SK-N-MC (cell line): ENCODE data around the gene ADAMTS12.
A peak's percentile ranks its signal among the peaks of the same experiment; 100 is the strongest.

Experiments used
- DNase-seq: peaks from one replicate; pipeline ENCODE4 v3.0.0-alpha.2; 2011; ENCODE audit warnings: low read depth, low spot score
- H3K27ac ChIP-seq: fragments of 200-600 bp; sonication (generic); 2 replicates; pipeline ENCODE4 v1.5.1; 2016; ENCODE audit warnings: mixed run types
- H3K36me3 ChIP-seq: fragments of 200-600 bp; sonication (generic); 2 replicates; pipeline ENCODE4 v1.6.1; 2017; ENCODE audit warnings: antibody characterized with exemption, low read length, mixed read lengths; ENCODE audit not compliant: insufficient read depth
- H3K4me3 ChIP-seq: fragments of 200-600 bp; sonication (generic); 2 replicates; pipeline ENCODE4 v1.5.1; 2016
- H3K9ac ChIP-seq: fragments of 200-600 bp; sonication (generic); 2 replicates; pipeline ENCODE4 v1.8.0; 2017; ENCODE audit warnings: mixed run types, mixed read lengths; ENCODE audit not compliant: insufficient read length
- H3K9me3 ChIP-seq: fragments of 200-600 bp; sonication (generic); 2 replicates; pipeline ENCODE4 v1.6.1; 2017; ENCODE audit warnings: low read depth, mild to moderate bottlenecking, antibody characterized with exemption, low read length, moderate library complexity, mixed read lengths
- EZH2 ChIP-seq: fragments of 200-600 bp; sonication (generic); IDR thresholded peaks from one replicate; pipeline ENCODE4 v1.6.1; 2017; ENCODE audit warnings: antibody characterized with exemption
- FOXP2 ChIP-seq: optimal IDR thresholded peaks from 2 replicates; pipeline ENCODE3; 2011; ENCODE audit warnings: mild to moderate bottlenecking, moderate library complexity; ENCODE audit not compliant: insufficient read depth; ENCODE audit errors: extremely low read length, control extremely low read depth
- POLR2AphosphoS5 ChIP-seq: IDR thresholded peaks from 2 replicates; pipeline ENCODE4 v1.6.1; 2012; ENCODE audit warnings: mild to moderate bottlenecking, low read depth, low read length, borderline replicate concordance

ADAMTS12 gene

DNA sequence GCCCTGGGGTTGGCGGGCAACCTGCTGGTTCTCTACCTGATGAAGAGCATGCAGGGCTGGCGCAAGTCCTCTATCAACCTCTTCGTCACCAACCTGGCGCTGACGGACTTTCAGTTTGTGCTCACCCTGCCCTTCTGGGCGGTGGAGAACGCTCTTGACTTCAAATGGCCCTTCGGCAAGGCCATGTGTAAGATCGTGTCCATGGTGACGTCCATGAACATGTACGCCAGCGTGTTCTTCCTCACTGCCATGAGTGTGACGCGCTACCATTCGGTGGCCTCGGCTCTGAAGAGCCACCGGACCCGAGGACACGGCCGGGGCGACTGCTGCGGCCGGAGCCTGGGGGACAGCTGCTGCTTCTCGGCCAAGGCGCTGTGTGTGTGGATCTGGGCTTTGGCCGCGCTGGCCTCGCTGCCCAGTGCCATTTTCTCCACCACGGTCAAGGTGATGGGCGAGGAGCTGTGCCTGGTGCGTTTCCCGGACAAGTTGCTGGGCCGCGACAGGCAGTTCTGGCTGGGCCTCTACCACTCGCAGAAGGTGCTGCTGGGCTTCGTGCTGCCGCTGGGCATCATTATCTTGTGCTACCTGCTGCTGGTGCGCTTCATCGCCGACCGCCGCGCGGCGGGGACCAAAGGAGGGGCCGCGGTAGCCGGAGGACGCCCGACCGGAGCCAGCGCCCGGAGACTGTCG is 45.4 kb upstream of the ADAMTS12 start:
- DNase-seq, result no peak
- Histone ChIP-seq H3K27ac (no peak overlapping the region), H3K9ac (no peak overlapping the region), H3K9me3 (no peaks in the 10 kb centered on the region), H3K4me3 (no peak overlapping the region), H3K36me3 (no peaks in the 10 kb centered on the region)
- no peak for TF ChIP-seq POLR2AphosphoS5
- no peak for TF ChIP-seq FOXP2
- TF ChIP-seq EZH2, result no peak

DNA sequence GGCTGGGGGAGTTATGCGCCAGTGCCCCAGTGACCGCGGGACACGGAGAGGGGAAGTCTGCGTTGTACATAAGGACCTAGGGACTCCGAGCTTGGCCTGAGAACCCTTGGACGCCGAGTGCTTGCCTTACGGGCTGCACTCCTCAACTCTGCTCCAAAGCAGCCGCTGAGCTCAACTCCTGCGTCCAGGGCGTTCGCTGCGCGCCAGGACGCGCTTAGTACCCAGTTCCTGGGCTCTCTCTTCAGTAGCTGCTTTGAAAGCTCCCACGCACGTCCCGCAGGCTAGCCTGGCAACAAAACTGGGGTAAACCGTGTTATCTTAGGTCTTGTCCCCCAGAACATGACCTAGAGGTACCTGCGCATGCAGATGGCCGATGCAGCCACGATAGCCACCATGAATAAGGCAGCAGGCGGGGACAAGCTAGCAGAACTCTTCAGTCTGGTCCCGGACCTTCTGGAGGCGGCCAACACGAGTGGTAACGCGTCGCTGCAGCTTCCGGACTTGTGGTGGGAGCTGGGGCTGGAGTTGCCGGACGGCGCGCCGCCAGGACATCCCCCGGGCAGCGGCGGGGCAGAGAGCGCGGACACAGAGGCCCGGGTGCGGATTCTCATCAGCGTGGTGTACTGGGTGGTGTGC is 44.7 kb upstream of the ADAMTS12 start, which contains the start of gene RXFP3:
TSS of gene RXFP3 (plus strand) at position 6 of the 636 bp plus-strand sequence. CDS start at position 361, 355 bp downstream.
- DNase-seq, result no peak
- Histone ChIP-seq H3K9ac (no peak within 1 kb of the TSS), H3K9me3 (no peaks in the 10 kb centered on the region), H3K4me3 (peak within 1 kb of the TSS; percentile 19; the same call in 1 of the 2 replicates), H3K36me3 (no peaks in the 10 kb centered on the region), H3K27ac (no peak within 1 kb of the TSS)
- no peak for TF ChIP-seq POLR2AphosphoS5

DNA sequence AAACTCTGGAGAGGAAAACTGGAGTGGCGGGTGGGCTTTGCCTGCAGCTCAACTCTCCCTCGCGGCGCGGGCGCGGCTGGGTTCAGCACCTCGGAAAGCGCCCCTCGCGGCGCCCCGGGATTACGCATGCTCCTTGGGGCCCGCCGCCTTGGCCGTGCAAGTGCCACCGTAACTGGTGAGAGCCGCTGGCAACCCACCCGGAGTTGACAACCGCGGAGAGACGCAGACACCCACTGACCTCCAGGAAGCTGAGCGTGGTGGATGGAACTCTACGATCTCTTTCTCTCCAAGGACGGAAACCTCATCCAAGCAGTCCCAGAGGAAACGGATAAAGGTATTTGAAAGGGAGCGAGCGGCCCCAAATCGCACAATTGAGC is 44.2 kb upstream of the ADAMTS12 start:
- Histone ChIP-seq H3K27ac (no peak overlapping the region), H3K4me3 (peak overlapping the region; percentile 19; the same call in 1 of the 2 replicates), H3K9ac (no peak overlapping the region), H3K9me3 (no peaks in the 10 kb centered on the region), H3K36me3 (no peaks in the 10 kb centered on the region)
- no peak for DNase-seq
- no peak for TF ChIP-seq EZH2
- TF ChIP-seq POLR2AphosphoS5, result no peak
- TF ChIP-seq FOXP2, result no peak

DNA sequence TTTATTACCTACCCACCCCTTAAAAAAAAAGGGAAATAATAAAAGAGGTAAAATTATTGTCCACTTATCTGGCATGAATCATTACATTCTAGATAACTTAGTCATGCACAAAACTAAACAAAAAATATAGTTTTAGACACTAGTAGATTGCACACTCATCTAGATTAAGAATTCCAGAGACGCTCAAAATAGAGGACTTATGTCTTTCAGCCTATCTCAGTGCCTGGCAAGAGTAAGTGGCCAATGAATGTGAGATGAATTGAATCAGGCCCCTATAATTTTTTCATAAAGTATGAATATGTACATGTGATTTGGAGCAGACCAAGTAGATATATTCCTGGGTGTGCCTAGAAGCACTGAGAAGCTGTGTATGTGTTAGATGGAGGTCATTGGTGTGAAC is 42.4 kb upstream of the ADAMTS12 start:
- Histone ChIP-seq H3K27ac (no peak overlapping the region), H3K9me3 (no peaks in the 10 kb centered on the region), H3K36me3 (no peaks in the 10 kb centered on the region), H3K9ac (no peak overlapping the region), H3K4me3 (no peak overlapping the region)
- no peak for DNase-seq
- TF ChIP-seq EZH2, result no peak
- no peak for TF ChIP-seq FOXP2
- TF ChIP-seq POLR2AphosphoS5, result no peak

DNA sequence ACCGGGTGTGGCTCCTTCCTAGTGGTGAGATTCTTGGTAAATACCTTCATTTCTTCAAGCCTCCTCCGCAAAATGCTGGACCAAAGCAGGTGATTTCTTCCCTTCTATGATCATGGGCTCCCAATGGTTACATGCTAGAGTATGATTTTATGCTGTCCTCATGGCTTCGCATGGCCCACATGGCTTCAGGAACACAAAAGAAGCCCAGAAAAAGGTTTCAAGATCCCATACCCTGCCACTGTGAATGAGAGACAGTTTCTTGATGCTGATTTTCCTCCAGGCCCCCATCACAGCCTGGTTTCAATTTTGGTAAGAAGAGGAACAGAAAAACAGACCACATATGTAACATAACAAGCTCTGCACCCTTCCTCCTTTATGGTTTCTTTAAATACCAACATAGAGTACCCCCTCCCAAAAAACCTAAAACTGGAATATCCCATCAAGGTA is 42.0 kb upstream of the ADAMTS12 start:
- no peak for TF ChIP-seq EZH2
- TF ChIP-seq POLR2AphosphoS5, result no peak
- no peak for TF ChIP-seq FOXP2
- DNase-seq, result no peak
- no peak overlapping the region for H3K9ac ChIP-seq
- no peaks in the 10 kb centered on the region for H3K36me3 ChIP-seq
- no peak overlapping the region for H3K4me3 ChIP-seq
- H3K27ac ChIP-seq, result no peak overlapping the region
- H3K9me3 ChIP-seq, result no peaks in the 10 kb centered on the region

DNA sequence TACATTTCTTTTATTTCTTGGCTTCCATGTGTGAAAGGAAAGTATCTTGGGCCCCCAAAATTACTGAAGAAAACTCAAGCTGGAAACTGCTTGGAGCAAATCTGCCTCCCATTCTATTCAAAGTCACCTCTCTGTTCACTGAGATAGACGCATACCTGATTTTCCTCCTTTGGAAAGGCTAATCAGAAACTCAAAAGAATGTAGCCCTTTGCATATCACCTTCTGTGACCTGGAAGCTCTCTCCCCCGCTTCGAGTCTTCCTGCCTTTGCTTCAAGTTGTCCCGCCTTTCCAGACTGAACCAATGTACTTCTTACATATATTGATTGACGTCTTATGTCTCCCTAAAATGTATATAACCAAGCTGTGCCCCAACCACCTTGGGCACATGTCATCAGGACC is 39.3 kb upstream of the ADAMTS12 start:
- Histone ChIP-seq H3K4me3 (no peak overlapping the region), H3K9ac (no peak overlapping the region), H3K27ac (no peak overlapping the region), H3K36me3 (no peaks in the 10 kb centered on the region), H3K9me3 (no peaks in the 10 kb centered on the region)
- no peak for DNase-seq
- TF ChIP-seq POLR2AphosphoS5 (no peak), EZH2 (no peak), FOXP2 (no peak)

DNA sequence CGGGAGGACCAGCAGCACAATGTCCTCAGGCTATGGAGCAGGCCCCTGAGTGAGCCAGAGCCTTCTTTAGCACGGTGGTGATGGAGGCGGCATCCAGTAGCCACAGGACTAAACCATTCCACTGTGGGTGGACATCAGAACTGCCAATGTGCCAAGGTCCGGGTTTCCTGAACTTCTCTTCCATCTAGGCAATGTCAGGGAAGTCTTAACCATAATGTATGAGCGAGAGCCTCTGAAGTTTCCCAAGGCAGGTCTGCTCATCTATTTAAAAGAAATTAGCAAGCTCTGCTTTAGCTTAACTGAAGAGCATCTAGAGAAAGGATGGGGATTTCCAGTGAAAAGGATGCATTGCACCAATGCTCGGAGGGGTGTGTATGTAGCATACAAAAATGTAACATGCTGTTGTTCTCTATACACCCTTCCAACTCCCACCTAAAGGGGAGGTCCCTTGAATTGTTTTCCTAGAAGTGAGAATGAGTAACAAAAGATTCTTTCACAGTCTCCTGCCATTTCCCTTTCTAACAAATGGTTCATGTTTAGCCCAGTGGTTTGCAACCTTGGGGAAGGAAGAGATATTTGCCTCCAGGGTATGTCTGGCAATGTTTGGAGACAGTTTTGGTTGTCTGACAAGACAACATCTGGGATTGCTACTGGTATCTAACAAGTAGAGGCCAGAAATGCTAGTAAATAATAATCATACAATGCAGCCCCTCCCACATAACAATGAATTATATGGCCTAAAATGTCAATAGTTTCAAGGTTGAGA is 38.3 kb upstream of the ADAMTS12 start:
- H3K36me3 ChIP-seq, result no peaks in the 10 kb centered on the region
- H3K9me3 ChIP-seq, result no peaks in the 10 kb centered on the region
- TF ChIP-seq POLR2AphosphoS5 (no peak), FOXP2 (no peak)
- no peak overlapping the region for H3K27ac ChIP-seq
- no peak overlapping the region for H3K9ac ChIP-seq
- no peak for DNase-seq
- no peak overlapping the region for H3K4me3 ChIP-seq

DNA sequence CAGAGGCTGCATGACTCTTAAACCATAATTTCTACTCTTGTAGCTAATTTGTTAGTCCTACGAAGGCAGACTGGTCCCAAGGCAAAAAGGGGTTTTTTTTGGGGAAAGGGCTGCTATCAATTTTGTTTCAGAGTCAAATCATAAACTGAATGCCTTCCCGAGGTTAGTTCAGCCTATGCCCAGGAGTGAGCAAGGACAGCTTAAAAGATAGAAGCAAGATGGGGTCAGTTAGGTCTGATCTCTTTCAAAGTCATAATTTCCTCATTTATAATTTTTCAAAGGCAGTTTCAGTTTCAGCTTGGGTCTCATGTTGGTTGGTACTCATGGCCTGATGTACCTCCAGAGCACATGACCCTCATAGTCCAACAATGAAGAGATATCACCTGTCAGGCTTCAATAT is 36.5 kb upstream of the ADAMTS12 start:
- H3K9me3 ChIP-seq, result no peaks in the 10 kb centered on the region
- no peaks in the 10 kb centered on the region for H3K36me3 ChIP-seq
- no peak overlapping the region for H3K9ac ChIP-seq
- H3K27ac ChIP-seq, result no peak overlapping the region
- no peak for DNase-seq
- TF ChIP-seq EZH2, result no peak
- no peak for TF ChIP-seq FOXP2
- no peak for TF ChIP-seq POLR2AphosphoS5
- no peak overlapping the region for H3K4me3 ChIP-seq

DNA sequence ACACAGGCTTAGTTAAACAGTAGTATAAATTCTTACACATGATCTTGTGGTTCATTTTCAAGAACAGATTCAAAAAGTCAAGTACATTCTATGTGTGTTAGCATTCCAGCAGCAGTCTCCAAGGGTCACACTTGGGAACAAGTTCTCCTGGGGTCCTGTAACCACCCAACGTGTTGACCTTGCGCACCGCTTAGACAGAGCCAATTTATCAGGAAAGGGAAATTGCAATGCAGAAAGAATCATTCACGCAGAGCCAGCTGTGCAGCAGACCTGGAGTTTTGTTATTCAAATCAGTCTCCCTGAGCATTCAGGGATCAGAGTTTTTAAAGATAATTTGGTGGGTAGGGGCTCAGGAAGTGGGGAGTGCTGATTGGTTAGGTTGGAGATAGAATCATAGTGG is 35.9 kb upstream of the ADAMTS12 start:
- no peak for DNase-seq
- TF ChIP-seq EZH2 (no peak), FOXP2 (no peak), POLR2AphosphoS5 (no peak)
- H3K27ac ChIP-seq, result no peak overlapping the region
- no peaks in the 10 kb centered on the region for H3K9me3 ChIP-seq
- H3K9ac ChIP-seq, result no peak overlapping the region
- no peaks in the 10 kb centered on the region for H3K36me3 ChIP-seq
- no peak overlapping the region for H3K4me3 ChIP-seq
